Stimulated activated CD8-positive, alpha-beta memory T cell treated with anti-CD3 and anti-CD28 coated beads, Interleukin-15, amount 100 ng/mL, for 1 hour (primary cell): Measurements from ENCODE around the gene TMC8.
A peak's percentile ranks its signal among the peaks of the same experiment; 100 is the strongest.

Experiments used
- DNase-seq: peaks from one replicate; pipeline ENCODE4 v3.0.0-alpha.2; 2020; ENCODE audit warnings: low read depth

The TMC8 gene

DNA sequence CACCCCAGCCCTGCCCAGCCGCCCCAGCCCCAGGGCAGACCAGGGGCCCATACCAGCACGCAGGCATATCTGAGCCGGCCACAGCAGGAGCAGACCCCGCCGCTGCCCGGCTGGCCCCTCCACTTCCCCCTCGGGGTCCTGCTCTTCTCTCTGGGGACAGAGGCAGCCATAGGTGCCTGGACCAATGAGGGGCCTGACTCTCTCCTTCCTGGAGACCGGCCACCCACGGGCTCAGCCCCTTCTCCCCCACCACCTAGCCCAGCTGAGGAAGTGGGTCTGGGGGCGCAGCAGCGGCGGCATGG is 5.8 kb upstream of the TMC8 start:
- no peak for DNase-seq

- DNase-seq = no peak
Measured at GRCh38 chr17:78125138-78125913, 5.2 kb upstream of the TMC8 start.

GRCh38 chr17:78125976-78126894 is 4.3 kb upstream of the TMC8 start:
- no peak for DNase-seq

DNA sequence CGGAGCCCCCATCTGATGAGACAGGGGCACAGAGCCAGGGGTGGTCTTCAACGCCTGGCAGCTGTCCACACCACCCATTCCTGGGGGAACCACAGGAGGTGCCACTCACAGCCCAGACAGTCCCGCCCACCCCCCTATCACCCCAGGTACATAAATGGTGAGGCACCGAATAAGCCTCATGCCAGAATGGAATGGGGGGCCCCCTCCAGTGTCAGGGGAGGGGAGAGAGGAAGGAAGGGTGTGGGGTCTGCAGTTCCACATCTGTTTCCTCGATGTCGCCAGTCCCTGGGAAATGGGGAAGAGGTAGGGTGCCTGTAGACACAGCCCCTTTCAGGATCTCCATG is 3.7 kb upstream of the TMC8 start:
- no peak for DNase-seq

- peak; percentile 28 for DNase-seq
Measured at GRCh38 chr17:78127239-78127887, 3.2 kb upstream of the TMC8 start.

- DNase-seq = no peak
Measured at GRCh38 chr17:78127888-78128550, 2.6 kb upstream of the TMC8 start.

DNA sequence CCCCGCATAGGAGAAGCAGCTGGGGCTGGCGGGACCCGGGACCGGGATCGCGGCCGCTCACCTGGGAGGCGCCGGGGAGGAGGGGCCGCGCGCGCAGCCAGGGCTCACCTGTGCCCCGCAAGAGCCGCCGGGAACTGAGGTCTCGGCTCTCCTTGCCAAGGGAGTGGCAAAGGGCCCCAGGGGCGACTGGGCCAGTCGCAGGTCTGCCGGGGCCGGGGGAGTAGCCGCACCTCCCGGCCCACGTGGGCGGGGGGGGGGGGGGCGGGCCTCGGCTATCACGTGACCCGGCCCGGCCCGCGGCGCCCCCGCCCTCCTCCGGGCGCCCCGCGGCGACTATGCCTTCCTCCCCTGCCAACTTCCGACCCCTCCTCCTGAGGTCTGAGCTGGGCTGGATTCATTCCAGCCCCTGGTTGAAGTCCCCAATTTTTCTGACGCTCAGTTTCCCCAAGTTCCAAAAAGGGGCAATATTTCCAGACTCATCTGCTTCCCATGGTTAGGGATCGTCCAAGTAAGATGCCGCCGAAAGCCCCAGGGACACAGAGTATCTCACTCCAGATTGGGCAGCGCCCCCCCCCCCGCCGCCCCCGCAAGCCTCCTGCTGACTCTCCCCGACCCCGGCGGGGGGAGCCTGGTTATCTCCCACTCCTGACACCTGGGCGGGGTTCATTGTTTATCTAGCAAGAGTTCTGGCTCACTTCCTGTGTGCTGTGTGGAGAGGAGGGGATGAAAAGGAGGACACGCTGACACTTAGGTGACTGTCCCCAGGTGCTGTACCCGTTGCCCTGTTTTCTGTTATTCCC is 1.8 kb upstream of the TMC8 start, which contains the start of gene TMC6:
Gene TMC6, minus strand, starts transcription at position 205 of the 800 bp plus-strand sequence. CDS start 1,923 bp downstream, outside the sequence.
- peak; percentile 38 for DNase-seq

DNA sequence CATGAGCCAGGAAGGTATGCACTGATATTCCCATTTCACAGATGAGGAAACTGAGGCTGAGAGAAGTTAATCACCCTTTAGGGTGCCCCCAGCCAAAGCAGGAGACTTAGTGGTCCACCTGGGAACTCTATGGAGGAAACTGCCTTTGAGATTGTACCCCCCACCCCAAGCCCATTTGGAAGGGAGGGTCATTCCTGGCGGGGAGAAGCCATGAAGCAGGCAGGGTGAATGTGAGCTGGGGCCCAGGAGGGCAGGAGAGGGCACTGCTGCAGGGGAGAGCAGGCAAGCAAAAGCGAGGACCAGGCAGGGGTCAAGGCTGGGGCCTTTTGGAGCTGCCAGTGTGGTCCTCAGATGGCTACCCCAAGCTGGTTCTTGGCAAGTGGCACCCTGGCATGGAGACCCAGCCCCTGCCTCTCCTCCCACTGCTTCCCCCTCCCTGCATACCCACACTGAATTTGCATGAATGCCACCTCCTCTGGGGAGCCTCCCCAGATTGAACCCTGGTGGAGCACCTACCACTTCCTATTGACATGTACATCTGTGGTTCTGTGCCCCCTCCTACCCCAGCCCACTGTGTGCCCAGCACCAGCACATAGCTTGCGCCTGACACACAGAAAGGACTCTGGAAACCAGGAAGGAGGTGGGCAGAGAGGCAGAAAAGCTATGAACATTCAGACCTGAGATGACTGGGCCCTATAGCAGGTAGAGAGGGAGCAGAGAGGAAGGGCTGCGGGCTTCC is 1.1 kb upstream of the TMC8 start:
- DNase-seq = no peak

DNA sequence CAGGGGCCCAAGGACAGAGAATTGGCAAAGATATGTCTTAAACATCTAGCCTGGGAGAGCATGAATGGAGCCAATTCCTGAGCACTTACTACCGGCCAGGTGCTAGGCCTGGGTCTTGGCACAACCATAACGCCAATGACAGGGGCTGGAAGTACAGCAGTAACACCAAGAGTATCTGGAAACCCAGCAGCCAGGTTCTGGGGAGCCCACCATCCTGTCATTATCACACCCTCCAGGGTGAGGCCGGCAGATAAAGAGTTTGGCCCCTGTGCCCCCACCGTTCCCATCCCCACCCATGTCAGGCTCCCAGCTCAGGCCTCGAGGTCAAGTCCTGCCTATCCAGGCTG is 508 bp upstream of the TMC8 start:
- DNase-seq = no peak

DNA sequence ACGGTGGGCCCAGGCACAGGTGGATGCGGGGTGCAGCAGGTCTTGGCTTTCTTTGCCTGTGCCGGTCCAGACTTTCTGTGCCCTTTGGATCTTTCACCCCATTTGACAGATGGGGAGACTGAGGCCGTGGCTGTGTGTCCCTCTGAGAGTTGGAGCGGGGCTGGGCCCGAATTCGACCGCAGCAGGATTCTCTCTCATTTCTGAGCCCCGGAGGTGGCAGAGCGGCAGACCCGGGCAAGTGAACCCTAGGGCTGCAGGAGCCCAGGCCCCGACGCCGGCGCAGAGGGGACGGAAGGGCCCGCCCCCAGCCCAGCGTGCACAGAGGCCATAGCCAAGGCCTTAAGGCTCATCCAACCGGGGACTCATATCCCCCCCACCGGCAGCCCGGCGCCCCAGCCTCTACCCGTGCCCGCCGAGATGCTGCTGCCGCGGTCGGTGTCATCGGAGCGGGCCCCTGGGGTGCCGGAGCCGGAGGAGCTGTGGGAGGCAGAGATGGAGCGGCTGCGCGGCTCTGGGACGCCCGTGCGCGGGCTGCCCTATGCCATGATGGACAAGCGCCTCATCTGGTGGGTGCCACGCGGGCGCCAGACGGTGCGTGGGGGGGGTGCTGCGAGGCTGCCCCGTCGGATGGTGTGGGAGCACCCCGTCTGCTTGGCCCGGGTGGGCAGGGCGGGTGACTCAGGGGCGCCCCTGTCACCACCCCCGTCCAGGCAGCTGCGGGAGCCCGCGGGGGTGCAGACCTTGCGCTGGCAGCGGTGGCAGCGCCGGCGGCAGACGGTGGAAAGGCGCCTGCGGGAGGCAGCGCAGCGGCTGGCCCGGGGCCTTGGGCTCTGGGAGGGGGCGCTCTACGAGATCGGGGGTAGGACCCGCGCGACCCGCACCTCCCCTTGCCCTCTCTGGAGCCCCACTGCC is 857 bp downstream of the TMC8 start:
- no peak for DNase-seq

DNA sequence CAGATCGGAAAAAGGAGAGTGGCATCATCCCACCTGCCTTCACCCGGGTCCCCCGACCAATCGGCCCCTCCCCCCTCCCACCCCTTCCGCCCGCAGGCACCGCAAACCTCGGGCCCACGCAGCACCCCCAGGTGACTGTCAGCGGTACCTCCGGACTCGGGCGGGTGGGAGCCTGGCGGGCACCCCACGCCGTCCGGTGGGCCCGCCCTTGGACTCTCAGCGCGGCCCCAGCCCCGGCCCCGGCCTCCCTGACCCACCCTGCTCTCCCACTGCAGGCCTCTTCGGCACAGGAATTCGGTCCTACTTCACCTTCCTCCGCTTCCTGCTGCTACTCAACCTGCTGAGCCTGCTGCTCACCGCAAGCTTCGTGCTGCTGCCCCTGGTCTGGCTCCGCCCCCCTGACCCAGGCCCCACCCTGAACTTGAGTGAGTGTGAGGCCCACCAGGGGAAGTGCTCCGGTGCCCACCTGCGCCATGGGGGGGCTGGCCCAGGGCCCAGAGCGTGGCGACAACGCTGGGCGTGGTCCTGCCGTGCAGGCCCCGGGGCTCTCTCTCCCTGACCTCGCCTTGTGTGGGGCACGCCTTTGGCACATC is 1.6 kb downstream of the TMC8 start:
- DNase-seq = peak; percentile 47

- no peak for DNase-seq
Measured at GRCh38 chr17:78132767-78133178, 2.2 kb downstream of the TMC8 start.

- DNase-seq = no peak
Measured at GRCh38 chr17:78133179-78133951, 2.8 kb downstream of the TMC8 start.

- DNase-seq = peak; percentile 58
Measured at GRCh38 chr17:78133971-78134898, 3.7 kb downstream of the TMC8 start.

DNA sequence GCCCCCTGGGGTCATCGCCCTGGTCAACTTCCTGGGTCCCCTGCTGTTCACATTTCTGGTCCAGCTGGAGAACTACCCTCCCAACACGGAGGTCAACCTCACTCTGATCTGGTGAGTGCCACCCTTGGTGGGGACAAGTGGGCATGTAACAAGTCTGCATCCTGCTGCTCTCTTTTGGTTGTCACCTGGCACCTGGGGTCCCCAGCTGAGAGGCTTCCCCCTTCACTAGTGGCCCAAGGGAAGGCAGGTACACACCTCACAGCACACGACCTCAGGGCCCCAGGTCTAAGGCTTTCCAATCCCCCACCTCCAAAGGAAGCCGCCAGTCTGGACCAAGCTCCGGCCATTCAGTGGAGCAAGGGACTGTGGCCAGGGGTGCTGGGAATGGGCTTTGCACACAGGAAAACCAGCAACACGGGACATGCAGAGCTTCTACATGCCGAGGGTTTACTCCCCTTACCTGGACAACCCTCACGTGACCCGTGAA is 4.4 kb downstream of the TMC8 start:
- no peak for DNase-seq

DNA sequence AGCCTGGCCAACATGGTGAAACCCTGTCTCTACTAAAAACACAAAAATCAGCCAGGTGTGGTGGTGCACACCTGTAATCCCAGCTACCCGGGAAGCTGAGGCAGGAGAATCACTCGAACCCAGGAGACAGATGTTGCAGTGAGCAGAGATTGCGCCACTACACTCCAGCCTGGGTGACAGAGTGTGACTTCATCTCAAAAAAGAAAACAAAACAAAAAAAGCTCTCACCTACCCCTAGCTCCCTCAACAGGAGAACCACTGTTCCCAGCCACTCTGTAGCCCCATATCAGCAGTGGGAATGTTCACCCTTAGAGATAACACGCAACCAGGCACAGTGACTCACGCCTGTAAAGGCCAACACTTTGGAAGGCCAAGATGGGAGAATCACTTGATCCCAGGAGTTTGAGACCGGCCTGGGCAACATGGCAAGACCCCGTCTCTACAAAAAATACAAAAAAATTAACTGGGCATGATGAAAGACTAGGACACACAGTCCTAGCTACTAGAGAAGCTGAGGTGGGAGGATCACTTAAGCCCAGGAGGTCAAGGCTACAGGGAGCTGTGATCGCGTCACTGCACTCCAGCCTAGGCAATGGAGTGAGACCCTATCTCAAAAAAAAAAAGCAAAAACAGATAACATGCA is 5.4 kb downstream of the TMC8 start:
- DNase-seq = no peak
